T-helper 1 cell treated with Interleukin-12 subunit alpha and Interleukin-12 subunit beta and Interleukin-4 antibody, amounts not matched to agents 30 ng/mL and 1 ng/mL, for 36 hours (primary cell): Measurements from ENCODE around the gene DOCK10. TPM values are rescaled to one million over a fixed set of nuclear protein-coding genes. Genes with fewer than 3 reads are reported as not detected.
"Not testable (repeated sequence)": the region's sequence is repeated elsewhere in the genome, so short reads cannot be mapped to it uniquely, and the experiment has no call there.

Experiments
- intact Hi-C: fragments of 100-400 bp; cut with micrococcal nuclease; formaldehyde crosslinking; loops from one replicate; pipeline ENCODE4 v1.15.1; 2024
- total RNA-seq: library from RNA; stranded (reverse); gene quantifications from 2 replicates; pipeline ENCODE4 v1.2.3, GENCODE V29; 2022

DOCK10 gene
- total RNA-seq = 278 and 301 TPM in 2 replicates

GRCh38 chr2:225041851-225042799, at the start of gene DOCK10:
Gene DOCK10, minus strand, starts transcription at chr2:225042468. Its CDS starts 94 bp downstream, at chr2:225042374.
- intact Hi-C loops = loop anchor here (1.0 to 5.0 kb wide), 11 partner anchors 10 to 1795 kb away; partner anchors contain the start of genes CUL3 and RHBDD1

DNA sequence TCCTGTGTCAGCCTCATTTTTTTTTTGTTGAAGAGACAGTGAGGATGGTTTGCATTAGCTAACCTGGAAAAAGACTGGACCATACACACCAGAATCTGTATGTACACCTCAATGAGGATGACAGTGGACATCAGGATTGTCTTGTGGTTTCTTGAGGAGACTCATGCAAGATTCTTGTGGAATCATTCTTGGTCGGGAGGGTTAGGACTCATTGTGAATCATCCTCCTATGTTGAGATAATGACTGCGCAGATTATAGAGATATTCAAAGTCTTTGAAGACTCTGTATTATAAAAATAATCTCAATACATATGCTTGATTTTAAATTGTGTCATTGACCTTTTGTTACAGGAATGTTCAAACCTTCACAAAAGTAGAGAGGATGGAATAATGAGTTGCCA, 49.1 kb upstream of the DOCK10 start:
- intact Hi-C loops = no loop called here

DNA sequence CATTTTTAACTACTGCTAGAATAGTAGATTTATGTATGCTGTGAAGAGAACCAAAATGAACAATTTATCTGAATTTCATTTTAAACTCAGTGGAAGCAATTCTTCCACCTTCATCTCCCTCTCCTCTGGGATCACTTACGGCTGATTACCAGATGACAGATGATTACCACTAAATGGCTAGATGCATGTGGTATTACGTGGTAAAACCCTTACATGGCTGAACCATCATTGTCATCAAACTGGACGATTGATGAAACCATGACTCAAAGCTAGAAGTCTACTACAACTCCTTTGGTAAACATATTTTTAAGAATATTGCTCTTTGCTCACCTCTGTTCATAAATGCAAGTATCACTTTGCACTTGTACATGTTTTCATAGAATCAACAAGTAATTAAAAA, 48.5 kb upstream of the DOCK10 start:
- intact Hi-C loops = no loop called here

DNA sequence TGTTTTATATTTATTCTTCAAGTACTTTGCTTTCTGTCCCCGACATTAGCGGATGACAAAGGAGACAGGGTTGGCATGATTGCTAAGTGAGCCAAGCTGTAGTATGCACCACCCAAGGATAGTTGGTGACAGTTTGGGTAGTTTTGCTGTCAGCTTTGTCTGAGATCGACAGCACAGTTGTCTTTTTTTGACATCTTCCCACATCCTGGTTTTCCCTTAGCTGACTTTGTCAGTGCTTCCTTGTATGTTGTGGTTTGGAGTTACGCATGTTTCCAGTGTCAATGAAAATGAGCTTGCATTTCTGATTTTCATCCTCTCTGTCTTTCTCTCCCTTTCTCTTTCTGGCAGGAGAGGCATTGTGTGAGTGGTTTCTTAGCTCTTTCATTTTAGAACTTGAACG, 44.6 kb upstream of the DOCK10 start:
- intact Hi-C loops = no loop called here

GRCh38 chr2:225086439-225086838, 44.2 kb upstream of the DOCK10 start:
- intact Hi-C loops = no loop called here

DNA sequence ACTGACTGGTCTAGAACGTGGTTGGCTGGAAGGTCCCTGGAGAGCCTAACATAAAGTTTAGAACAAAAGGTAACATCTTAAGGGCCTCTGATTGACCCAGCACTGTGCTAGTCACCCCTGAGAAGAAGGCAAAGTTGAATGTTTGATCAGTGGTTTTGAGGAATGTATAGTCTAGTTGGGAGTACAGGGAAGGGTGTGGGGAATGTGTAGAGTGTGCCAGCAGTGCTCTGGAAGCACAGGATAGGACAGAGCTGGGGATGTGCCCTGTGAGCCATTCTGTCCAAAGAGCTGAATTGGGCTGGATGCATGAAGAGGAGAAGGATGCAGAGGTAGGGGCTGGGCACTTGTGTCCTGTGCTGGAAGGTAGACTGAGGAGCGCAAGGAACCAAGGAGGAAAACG, 41.0 kb upstream of the DOCK10 start:
- intact Hi-C loops = no loop called here

- intact Hi-C loops = no loop called here
These were observed 33.9 kb upstream of the DOCK10 start for GRCh38 chr2:225076125-225076524.

- intact Hi-C loops = no loop called here
These were observed 32.8 kb upstream of the DOCK10 start for GRCh38 chr2:225074919-225075681.

GRCh38 chr2:225074366-225074765, 32.1 kb upstream of the DOCK10 start:
- intact Hi-C loops = no loop called here

DNA sequence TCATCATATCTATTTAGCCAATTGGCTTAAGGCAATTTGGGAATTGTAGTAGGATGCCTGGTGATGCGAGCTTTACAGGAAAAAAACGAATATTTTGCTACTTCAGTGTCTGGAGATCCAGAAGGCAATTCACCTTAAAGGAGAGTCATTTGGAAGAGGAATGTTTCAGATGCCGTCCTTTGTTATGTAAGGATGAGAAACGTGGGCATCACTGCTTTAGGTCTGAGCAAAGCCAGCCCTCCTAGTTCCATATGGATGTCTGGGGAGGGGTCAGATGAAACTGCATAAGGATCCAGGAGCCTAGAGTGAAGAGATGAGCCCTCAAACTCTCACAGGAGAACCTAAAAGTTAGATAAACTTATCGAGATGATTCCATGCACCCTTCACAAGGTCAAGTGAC, 30.9 kb upstream of the DOCK10 start:
- intact Hi-C loops = no loop called here

GRCh38 chr2:225072444-225072843, 30.2 kb upstream of the DOCK10 start:
- intact Hi-C loops = no loop called here

DNA sequence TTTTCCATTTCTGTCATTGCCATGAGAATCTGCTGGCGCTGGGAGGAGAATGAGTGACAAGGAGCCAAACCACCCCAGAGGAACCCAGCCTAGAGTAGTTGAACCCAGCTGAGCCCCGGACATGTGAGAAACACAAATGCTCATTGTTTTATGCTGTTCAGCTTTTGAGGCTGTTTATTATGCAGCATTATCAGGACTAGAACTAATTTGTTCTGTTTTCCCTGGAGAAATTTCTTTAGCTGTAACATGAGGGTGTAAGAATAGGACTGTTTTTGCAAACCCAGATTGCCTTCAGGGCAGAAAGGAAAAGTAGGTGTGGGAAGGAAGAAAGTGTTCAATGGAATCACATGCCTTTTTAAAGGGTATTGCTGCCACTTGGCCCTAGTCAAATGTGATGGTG, 28.5 kb upstream of the DOCK10 start:
- intact Hi-C loops = no loop called here

DNA sequence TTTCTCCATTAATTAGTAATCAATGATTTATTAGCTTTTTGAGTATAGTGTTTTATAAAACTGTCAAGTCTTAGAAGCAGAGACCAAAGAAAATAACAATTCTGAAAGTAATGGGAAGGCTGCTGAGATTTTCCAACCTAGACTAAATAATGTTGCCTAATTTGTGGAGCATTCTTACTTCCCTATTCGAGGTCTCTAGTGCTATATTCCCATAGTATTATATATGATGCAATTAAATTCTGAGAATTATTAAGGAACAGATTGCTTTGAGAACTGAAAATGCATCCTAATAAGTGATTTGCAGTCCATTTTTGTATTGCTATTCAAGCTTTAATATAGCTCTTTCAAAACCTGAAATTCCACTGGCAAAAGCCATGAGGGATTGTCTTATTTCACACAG, 27.7 kb upstream of the DOCK10 start:
- intact Hi-C loops = no loop called here

DNA sequence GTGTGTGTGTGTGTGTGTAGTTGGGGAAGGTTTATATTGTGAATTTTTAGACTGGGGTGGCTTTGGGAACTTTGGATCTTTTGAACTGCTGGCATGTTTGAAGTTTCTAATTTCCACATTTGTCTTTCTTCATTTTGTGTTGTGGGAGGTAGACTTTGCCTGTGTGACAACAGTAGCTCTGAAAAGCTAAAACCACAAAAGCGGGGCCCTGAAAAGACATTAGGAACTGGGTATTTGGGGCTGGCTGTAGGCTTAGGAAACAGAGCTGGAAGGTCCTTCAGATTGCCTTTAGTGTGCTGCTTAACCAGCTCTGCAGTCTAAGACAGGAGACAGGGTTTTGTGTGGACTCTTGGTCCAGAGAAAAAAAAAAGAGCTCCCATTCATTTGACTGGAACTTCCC, 27.2 kb upstream of the DOCK10 start:
- intact Hi-C loops = no loop called here

DNA sequence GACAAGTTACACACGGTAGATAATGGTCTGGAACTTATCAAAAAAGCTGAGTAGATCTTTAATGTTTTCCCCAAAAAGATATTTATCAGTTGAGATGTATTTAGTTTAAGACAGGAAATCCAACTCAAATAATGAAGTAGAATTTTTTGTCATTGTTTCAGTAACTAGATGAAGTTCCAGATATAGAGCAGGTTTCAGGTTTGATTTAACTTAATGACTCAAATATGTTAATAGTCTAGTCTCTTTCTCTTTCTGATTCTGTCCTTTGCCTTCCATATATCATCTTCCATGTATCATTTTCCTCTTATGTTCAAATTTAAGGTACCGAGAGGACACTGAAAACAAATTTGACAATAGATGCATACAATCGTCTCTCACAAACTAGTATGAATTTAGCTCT, 23.6 kb upstream of the DOCK10 start:
- intact Hi-C loops = no loop called here

- intact Hi-C loops = loop anchor here (1.0 kb wide), 1 partner anchor 10 kb away; no protein-coding TSS in a partner anchor
These were observed 22.7 kb upstream of the DOCK10 start for GRCh38 chr2:225064928-225065327.

- intact Hi-C loops = loop anchor here (1.0 kb wide), 1 partner anchor 9 kb away; no protein-coding TSS in a partner anchor
These were observed 22.1 kb upstream of the DOCK10 start for GRCh38 chr2:225064362-225064761.

DNA sequence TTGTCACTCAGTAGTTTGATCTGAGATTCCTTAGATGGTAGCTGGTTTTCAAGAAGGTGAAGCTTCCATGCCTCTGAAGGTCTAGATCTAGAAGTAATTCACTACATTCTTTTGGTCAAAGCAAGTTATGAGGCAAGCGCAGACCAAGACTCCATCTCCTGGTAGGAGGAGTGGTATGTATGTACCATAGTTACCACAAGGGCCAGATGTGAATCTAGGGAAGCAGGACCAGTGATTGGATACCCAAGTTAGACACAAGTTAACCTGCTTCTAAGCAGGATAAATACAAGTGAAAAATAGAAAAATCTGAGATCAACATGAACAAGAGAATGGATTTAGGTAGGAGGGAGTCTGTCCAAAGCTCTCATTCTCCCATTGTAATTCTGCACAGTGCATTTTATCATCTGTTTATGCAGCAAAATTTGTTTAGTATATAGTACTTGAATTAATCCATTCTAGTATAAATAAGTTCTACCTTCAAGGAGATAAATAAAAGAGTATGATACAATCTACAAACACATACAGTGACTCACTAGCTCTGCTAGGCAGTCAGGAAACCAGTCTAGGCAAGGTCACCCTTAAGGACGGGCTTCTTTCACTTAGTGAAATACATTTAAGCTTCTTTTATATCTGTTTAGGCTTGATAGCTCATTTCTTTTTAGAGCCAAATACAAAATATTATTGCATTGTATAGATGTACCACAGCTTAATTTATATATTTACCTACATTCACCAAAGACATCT, 14.2 kb upstream of the DOCK10 start:
- intact Hi-C loops = loop anchor here (10.0 kb wide), 2 partner anchors 408 to 928 kb away; no protein-coding TSS in a partner anchor

- intact Hi-C loops = loop anchor here (1.0 to 10.0 kb wide), 3 partner anchors 9 to 929 kb away; no protein-coding TSS in a partner anchor
These were observed 13.4 kb upstream of the DOCK10 start for GRCh38 chr2:225055714-225056113.

DNA sequence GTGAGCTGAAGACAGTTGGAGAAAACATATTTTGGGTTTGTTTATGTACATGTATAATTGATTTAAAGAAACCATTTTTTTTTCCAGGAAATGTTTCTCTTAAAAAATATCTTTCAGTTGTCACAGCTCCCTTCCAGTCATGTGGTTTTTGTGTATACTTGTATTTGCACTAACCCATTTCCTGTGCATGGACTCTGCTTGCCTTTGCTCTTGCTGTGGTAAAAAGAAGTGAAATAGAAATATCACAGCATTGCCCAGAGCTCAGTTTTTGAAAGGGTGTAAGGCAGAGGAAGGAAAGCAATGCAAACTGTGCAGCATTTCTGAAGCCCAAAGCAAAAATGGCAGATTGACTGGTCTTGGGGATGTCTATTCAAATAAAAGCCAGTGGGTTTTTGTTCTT, 10.4 kb upstream of the DOCK10 start:
- intact Hi-C loops = loop anchor here (1.0 to 10.0 kb wide), 5 partner anchors 11 to 1606 kb away; no protein-coding TSS in a partner anchor

DNA sequence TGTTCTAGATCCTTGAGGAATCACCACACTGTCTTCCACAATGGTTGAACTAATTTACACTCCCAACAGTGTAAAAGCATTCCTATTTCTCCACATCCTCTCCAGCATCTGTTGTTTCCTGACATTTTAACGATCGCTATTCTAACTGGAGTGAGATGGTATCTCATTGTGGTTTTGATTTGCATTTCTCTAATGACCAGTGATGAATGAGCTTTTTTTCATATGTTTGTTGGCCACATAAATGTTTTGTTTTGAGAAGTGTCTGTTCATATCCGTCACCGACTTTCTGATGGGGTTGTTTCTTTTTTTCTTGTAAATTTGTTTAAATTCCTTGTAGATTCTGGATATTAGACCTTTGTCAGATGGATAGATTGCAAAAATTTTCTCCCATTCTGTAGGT, 5.2 kb upstream of the DOCK10 start:
- intact Hi-C loops = not testable (repeated sequence)
